ENCODE data around the gene BMP5.

Gene BMP5

DNA sequence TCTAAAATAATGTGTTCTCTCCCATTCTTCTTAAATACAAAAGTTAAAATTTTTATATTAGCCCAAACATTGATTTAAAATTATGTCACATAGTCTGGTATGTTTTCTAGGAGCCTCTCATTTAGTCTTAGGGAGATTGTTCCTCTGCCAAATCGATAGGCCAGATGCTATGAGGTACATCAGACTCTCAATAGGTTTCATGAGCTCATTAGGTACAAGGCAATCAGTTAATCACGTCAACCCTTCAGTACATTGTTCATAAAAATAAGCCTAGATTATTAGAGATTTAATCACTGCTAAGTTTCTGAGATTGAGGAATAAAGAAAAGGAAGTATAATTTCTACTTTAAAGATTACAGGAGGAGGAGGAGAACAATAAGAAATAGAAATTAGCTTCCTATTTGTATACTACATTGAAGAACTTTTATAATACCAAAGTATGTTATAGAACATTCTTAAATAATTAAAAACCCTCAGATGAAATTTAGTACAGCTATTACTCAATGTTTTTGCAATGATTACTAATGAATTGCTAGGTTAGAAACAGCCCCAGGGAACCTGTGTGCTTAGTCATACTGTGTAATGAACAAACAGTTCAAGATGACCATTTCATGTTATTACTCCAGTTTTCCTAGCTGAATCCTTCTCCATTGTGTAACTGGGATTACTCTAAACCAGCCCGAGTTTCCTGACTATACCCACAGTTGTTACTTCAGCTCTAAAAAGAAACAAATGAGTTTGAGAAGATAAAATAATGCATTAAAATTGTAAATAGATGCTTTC lies 117.0 kb downstream of the BMP5 start:
- TF ChIP-seq TEAD4 (IDR thresholded peaks at IDR 0.05) (no peak), EP300 (IDR thresholded peaks at IDR 0.05; ENCODE audit: borderline replicate concordance) (no peak), NFIC (IDR thresholded peaks at IDR 0.05) (no peak), FOXM1 (IDR thresholded peaks at IDR 0.05; ENCODE audit: borderline replicate concordance, low read depth) (no peak), ZBTB7A (IDR thresholded peaks at IDR 0.05; ENCODE audit: low read depth) (no peak)
- TF ChIP-seq, protein P1, sequence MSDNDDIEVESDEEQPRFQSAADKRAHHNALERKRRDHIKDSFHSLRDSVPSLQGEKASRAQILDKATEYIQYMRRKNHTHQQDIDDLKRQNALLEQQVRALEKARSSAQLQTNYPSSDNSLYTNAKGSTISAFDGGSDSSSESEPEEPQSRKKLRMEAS (IDR thresholded peaks at IDR 0.05): no peak

DNA sequence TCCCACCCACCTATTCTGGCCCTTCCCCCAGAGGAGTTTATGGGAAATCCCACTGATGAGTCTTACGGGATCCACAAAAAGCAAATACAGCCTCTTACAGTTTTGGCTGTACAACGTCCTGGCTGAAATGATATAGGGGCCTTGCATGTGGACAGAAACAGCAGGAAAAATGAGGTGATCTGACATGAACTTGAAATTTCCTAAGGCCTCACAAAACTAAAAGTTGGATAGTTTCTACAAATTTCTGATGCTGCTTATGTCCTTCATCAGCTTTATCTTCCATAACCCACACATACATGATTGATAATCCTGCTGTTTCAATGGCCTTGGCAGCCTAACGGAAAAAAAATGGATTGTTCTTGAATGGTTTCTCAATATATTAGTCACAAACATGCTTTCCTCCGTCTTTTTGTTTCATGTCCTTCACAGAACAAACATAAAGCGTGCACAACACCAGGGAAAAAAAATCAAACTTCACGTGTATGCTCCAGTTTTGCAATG lies 118.8 kb downstream of the BMP5 start:
- no peak for TF ChIP-seq FOXM1 (IDR thresholded peaks at IDR 0.05; ENCODE audit: borderline replicate concordance, low read depth)

- TF ChIP-seq TEAD4 (IDR thresholded peaks at IDR 0.05): no peak
Measured at GRCh38 chr6:55748880-55749279, 126.5 kb downstream of the BMP5 start.

- no peak for TF ChIP-seq USF1 (IDR thresholded peaks at IDR 0.05)
- no peak for TF ChIP-seq RAD21 (IDR thresholded peaks at IDR 0.05; ENCODE audit: low read depth)
- no peak for TF ChIP-seq NFIC (IDR thresholded peaks at IDR 0.05)
- no peak for TF ChIP-seq TEAD4 (IDR thresholded peaks at IDR 0.05)
- no peak for TF ChIP-seq TAF1 (IDR thresholded peaks at IDR 0.05; ENCODE audit: low read depth)
- TF ChIP-seq FOXM1 (IDR thresholded peaks at IDR 0.05; ENCODE audit: borderline replicate concordance, low read depth): no peak
- TF ChIP-seq TCF12 (IDR thresholded peaks at IDR 0.05; ENCODE audit: low read depth): no peak
- TF ChIP-seq EP300 (IDR thresholded peaks at IDR 0.05; ENCODE audit: borderline replicate concordance): no peak
- TF ChIP-seq ZBTB7A (IDR thresholded peaks at IDR 0.05; ENCODE audit: low read depth): no peak
- no peak for TF ChIP-seq CEBPB (IDR thresholded peaks at IDR 0.05)
- no peak for TF ChIP-seq CREB1 (IDR thresholded peaks at IDR 0.05; ENCODE audit: low read depth)
- TF ChIP-seq REST (IDR thresholded peaks at IDR 0.05; ENCODE audit: low read depth): no peak
- no peak for TF ChIP-seq YY1 (IDR thresholded peaks at IDR 0.05; ENCODE audit: low read depth)
- TF ChIP-seq EGR1 (IDR thresholded peaks at IDR 0.05): no peak
Measured at GRCh38 chr6:55746473-55746872, 128.9 kb downstream of the BMP5 start.

GRCh38 chr6:55734256-55734655 lies 141.1 kb downstream of the BMP5 start:
- TF ChIP-seq FOXM1 (IDR thresholded peaks at IDR 0.05; ENCODE audit: borderline replicate concordance, low read depth) (peak; percentile 66; the same call in 1 of the 2 replicates), TEAD4 (IDR thresholded peaks at IDR 0.05) (peak; percentile 92), CREB1 (IDR thresholded peaks at IDR 0.05; ENCODE audit: low read depth) (no peak), NFIC (IDR thresholded peaks at IDR 0.05) (peak; percentile 59; the same call in 1 of the 2 replicates), TCF12 (IDR thresholded peaks at IDR 0.05; ENCODE audit: low read depth) (peak; percentile 74), USF1 (IDR thresholded peaks at IDR 0.05) (no peak), EP300 (IDR thresholded peaks at IDR 0.05; ENCODE audit: borderline replicate concordance) (peak; percentile 82), YY1 (IDR thresholded peaks at IDR 0.05; ENCODE audit: low read depth) (0 out of 2 replicates have a peak, but pooled peaks have one; percentile 22), RAD21 (IDR thresholded peaks at IDR 0.05; ENCODE audit: low read depth) (peak; percentile 25; the same call in 1 of the 2 replicates)

DNA sequence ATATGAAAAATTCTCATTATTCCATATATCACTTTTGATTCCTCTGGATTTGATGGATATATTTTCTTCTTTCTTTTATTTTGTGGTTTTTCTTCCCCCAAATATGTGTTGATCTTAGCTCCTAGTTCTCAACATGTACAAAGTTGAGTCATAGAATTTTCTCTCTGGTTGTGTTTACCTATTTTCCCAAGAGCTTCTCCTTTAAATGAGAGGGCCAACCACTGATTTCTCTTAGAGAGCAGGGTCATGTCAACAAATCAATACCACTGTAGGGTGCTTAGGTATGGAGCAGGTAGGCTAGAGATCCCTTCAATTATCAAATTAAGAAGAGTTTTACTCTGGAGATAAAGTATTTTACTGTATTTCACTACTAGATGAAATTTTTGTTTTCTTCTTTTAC lies 145.7 kb downstream of the BMP5 start:
- TF ChIP-seq TAF1 (IDR thresholded peaks at IDR 0.05; ENCODE audit: low read depth): no peak
- TF ChIP-seq CREB1 (IDR thresholded peaks at IDR 0.05; ENCODE audit: low read depth): no peak
- no peak for TF ChIP-seq USF1 (IDR thresholded peaks at IDR 0.05)
- no peak for TF ChIP-seq FOXM1 (IDR thresholded peaks at IDR 0.05; ENCODE audit: borderline replicate concordance, low read depth)
- TF ChIP-seq CEBPB (IDR thresholded peaks at IDR 0.05): no peak
- TF ChIP-seq RAD21 (IDR thresholded peaks at IDR 0.05; ENCODE audit: low read depth): no peak
- TF ChIP-seq EP300 (IDR thresholded peaks at IDR 0.05; ENCODE audit: borderline replicate concordance): no peak
- no peak for TF ChIP-seq REST (IDR thresholded peaks at IDR 0.05; ENCODE audit: low read depth)
